Measurements from ENCODE around the gene LDHB.
"Not testable (repeated sequence)": the region's sequence is repeated elsewhere in the genome, so short reads cannot be mapped to it uniquely, and the experiment has no call there.

Gene LDHB

DNA sequence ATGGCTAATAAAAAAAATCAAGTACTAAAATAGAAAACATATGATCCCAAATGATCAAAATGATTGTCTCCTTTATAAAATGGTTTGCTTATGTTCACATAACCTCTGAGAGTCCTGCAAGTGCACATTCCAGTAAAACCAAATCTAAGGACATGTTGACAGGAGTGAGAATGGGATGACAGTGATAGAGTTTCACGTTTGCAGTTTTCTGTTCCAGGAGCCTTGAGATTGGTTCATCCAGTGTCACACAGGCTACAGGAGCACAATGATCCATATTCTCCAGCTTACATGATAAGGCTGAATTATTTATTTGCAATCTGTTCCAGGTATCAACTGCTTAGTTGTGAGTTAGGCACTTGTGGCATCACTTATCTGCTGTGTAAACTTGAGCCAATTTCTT lies 51.5 kb downstream of the LDHB start:
- no peak for DNase-seq

GRCh38 chr12:21604245-21605101 lies 53.2 kb downstream of the LDHB start, which contains the start of gene GYS2:
TSS of gene GYS2 (minus strand) at chr12:21604847. CDS start at chr12:21604592, 255 bp downstream.
- DNase-seq, result no peak

GRCh38 chr12:21602774-21603173 lies 54.9 kb downstream of the LDHB start:
- no peak for DNase-seq

DNA sequence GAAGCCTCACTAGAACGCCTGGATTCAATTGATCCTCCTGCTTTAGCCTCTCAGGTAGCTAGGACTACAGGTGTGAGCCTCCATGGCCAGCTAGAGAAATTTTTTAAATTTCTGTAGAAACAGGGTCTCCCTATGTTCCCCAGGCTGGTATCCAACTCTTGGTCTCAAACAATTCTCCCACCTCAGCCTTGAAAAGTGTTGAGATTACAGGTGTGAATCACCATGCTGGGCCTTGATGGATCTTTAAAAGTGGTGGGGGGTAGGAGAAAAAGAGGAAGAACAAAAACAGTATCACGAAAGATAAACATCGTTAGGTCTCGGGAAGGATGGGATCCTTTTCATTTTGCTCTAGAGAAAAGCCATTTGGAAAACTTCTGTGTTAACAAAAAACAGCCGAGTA lies 57.4 kb downstream of the LDHB start:
- DNase-seq, result no peak

GRCh38 chr12:21599143-21599999 lies 58.3 kb downstream of the LDHB start:
- no peak for DNase-seq

- DNase-seq, result no peak
These were observed 59.0 kb downstream of the LDHB start for GRCh38 chr12:21598651-21599050.

DNA sequence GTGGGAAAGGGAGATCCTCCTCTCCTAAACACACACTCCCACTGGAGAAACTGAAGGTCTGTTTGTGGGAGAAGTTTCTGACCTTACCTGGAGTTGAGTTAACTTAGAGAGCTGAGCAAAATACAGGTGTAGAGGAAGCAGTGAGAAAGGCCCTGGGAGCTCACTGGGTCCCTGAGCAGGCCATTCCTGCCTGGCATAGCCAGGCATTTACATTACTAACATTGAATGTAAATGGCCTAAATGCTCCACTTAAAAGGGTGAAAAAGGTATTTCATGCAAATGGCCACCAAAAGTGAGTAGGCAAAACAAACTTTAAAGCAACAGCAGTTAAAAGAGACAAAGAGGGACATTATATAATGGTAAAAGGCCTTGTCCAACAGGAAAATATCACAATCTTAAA lies 62.3 kb downstream of the LDHB start:
- DNase-seq, result not testable (repeated sequence)

GRCh38 chr12:21585485-21585884 lies 72.2 kb downstream of the LDHB start:
- no peak for DNase-seq

Data from EL (cell line).